G401.6 (cell line): Measurements from ENCODE around the gene SUB1.

ENCODE experiments used
- FAIRE-seq: peaks from 2 replicates; lab custom pipeline; 2012; peaks lifted over from hg19 to GRCh38; lab: Jason Lieb, UNC

The SUB1 gene

DNA sequence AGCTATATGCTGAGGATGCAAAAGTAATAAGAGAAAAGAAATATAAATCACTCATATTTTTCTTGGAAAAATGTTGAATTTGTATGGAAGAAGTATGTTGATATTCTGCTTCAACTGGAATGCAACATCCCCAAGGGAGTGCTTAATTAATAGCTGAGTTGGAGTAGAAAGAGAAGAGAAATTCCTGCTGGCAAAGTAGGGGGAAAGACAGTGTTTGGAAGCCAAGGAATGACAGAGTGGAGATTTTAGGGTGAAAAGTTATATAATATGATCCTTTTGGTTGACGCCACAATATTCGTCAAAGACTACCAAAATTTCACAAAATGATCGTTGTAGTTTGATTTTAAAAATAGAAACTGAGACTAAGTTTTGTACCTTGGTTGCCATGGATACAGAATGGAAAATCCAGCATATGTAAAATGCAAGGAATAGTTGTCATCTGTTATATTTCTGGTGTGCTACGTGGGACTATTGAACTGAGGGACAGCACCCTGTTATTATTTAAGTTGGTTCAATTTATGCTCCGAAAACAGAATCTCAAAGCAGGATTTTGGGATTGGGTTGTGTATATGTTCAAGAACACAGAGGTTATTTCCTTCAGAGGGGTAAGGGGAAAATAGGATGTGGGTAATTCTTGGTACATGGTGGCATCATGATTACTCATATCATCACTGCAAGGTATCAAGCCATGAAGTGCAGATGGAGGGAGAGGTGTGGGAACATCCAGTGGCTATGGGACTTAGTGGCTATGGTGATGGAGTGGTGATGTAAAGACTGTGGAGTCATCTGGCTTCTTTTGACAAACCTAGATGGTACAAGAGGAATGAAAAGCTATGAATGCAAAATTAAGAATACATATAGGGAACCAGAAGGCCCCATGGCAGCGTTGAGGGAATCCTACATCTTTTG, 61.0 kb downstream of the SUB1 start:
- no peak for FAIRE-seq

DNA sequence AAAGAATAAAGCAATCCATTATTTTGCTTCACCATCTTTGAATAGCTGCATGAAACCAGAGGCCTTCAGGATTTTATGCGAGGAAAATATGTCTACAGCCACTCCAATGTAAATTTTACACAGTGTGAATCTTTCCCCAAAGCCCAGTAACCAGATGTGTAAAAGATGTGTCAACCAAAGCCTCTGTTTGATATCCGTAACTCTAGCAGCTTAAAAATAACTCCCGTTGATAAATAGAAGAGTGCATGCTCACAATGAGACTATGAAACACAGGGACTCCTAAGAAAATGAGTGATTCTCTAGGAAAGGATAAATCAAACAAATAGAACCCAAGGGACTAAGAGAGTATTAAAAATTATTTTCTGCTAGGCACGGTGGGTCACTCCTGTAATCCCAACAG, 65.7 kb downstream of the SUB1 start:
- no peak for FAIRE-seq

DNA sequence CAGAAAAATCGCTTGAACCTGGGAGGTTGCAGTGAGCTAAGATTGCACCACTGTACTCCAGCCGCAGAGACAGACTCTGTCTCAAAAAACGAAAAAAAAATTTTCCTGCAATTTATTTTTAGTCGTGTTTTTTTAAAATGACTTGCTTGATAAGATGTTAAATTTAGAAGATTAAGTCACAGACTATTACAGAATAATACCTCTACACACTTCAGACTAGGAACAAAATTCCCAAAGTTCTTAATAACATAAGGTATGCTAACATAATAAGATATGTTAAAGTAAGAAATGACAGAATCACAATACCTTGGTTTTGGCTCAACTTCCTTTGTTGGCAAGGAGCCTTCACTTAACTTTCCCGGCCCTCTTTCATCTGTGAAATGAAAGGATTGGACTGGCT, 66.3 kb downstream of the SUB1 start:
- no peak for FAIRE-seq
